Activated CD4-positive, alpha-beta T cell treated with anti-CD3 and anti-CD28 coated beads, Interleukin-2, amount 50 U/mL, for 1 hour (primary cell): ENCODE results near the gene TRDN.

Source experiments
- DNase-seq: peaks from one replicate; pipeline ENCODE4 v3.0.0-alpha.2; 2020

Gene TRDN, protein sequence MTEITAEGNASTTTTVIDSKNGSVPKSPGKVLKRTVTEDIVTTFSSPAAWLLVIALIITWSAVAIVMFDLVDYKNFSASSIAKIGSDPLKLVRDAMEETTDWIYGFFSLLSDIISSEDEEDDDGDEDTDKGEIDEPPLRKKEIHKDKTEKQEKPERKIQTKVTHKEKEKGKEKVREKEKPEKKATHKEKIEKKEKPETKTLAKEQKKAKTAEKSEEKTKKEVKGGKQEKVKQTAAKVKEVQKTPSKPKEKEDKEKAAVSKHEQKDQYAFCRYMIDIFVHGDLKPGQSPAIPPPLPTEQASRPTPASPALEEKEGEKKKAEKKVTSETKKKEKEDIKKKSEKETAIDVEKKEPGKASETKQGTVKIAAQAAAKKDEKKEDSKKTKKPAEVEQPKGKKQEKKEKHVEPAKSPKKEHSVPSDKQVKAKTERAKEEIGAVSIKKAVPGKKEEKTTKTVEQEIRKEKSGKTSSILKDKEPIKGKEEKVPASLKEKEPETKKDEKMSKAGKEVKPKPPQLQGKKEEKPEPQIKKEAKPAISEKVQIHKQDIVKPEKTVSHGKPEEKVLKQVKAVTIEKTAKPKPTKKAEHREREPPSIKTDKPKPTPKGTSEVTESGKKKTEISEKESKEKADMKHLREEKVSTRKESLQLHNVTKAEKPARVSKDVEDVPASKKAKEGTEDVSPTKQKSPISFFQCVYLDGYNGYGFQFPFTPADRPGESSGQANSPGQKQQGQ

DNA sequence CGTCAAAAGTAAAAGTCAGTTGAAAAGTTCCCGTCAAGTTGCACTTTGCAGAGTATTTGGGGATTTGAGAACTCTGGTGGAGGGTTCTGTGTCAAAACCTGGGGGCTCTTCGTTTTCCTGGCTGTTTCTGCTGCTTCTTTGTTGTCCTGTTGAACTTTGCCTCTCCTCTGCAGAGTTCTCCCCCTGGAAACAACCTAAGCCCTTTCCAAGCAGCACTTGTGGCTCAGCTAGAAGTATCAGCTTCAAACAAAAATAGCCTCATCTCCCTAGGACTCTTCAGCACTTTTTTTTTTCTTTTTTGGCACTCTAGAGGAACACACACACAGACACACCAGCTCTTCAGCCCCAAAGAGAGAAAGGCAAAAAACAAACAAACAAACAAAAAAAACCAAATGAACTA is at the start of gene TRDN:
Gene TRDN (minus strand): TSS at position 169 of the 400 bp plus-strand sequence. CDS start 175 bp downstream, outside the sequence.
- DNase-seq = no peak

DNA sequence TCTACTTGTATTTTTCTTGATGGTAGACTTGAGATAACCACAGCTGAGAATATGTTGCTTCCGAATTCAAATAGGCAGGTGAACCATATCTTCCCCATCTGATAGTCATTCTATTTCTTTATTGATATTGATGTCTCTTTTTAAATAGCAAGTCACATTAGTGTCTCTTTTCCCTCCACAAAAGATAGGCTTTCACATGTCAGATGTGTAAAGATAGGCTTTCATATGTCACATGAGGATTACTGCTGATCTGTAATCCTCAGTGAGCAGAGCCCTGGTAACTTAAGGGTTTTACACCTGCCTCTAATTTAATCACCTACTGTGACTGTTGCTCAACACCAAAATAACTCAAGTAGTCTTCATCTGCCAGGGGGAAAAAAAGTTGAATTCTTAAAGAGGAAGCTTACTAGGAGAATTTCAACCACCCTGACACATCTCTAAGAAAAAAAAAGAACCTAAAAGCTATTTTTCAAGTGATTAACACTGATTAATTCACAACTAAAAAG is 45.3 kb upstream of the TRDN start:
- no peak for DNase-seq

DNA sequence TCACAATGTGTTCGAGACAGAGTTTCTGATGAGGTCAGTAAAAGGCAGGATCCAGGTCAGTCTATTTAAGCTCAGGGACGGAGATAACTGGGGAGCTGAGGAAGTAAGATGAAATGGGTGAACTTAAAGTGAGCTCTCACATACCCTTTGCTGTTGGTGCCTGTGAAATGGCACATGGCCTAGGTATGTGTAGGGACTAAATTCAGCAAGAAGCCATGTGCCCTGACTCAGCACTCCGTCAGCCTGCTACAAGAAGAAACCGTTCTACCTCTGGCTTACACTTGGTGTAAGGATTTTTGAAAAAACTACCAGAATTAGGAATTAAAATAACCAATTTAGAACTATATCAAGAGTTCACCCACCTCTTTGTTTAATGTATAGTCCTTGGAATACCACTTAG is 41.1 kb upstream of the TRDN start:
- DNase-seq = no peak

DNA sequence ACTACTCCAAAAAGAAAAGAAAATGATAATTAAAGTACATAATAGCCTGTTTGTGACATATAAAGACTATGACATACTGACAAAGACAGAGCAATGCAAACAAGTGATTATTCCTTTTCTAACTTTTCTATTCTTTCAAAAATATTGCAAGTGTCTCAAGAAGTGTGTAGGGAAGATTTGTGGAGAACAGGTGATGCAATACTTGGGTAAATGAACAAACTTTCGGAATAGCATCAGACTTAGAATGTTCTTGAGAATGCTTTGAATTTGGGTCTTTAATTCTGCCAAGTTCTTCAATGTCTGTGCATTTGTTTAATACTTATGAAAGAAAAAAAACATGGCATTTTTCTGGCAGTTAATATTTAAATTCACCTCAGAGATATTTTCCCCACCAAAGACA is 40.0 kb upstream of the TRDN start:
- DNase-seq = no peak

DNA sequence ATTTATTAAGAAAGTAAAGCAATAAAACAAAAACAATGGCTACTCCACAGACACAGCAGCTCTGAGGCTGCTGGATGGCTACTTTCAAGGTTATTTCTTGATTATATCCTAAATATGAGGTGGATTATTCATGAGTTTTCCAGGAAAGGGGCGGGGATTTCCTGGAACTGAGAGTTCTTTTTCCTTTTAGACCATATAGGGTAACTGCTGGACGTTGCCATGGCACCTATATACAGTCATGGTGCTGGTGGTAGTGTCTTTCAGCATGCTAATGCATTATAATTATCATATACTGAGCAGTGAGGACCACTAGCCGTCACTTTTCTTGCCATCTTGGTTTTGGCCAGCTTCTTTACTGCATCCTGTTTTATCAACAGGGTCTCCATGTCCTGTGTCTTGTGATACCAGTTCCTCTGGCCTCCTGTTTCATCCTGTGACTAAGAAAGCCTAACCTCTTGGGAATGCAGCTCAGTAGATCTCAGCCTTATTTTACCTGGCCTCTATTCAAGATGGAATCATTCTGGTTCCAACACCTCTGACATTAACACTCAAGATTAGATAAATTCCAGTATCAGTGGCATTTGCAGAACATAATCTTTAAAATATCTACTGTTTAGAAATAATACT is 32.3 kb upstream of the TRDN start:
- DNase-seq = no peak

DNA sequence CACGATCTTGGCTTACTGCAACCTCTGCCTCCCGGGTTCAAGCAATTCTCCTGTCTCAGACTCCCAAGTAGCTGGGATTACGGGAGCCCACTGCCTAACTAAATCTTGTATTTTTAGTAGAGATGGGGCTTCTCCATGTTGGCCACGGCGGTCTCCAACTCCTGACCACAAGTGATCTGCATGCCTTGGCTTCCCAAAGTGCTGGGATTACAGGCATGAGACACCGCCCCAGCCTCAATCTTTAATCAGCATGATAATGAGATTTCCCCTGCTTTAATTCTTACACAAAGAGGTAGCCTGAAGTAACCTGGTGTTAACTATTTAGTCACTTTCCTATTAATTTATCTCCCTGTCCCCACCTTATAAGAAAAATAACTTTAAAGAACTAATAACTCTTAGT is 31.3 kb upstream of the TRDN start:
- no peak for DNase-seq

DNA sequence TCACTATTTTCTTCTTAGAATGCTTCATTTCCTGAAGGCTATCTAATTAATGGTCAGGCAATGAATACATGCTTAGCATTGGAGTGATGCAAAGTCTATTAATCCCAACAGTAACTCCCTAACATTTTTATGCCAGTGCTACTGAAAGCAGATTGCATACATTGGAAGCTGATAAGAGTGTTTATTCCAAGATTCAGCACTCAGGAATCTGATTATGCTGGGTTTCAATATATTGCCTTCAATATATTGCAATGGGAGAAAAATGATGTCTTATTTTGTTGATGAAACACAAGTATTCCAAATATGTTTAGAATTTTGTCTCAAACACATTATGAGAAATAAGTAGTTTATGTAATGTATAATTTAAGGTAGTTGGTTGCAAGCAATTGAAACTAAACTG is 26.7 kb upstream of the TRDN start:
- no peak for DNase-seq

DNA sequence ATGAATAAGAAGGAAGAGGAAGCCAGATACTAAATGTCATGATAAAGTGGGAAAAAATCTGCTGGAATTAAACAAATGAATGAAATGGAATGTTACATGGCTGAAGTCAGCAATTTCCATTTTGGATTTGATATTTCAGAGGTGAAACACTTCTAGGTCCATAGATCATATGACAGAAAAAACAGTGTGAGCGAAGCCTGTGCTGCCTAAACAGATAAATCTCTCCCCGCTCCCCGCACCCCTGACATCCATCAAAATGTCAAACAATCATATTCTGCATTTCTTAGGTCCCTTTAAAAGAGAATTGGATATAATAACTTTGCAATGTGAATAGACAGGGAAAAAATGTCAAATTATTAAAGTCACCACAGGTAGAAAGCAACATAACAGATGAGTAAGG is 26.0 kb upstream of the TRDN start:
- no peak for DNase-seq

DNA sequence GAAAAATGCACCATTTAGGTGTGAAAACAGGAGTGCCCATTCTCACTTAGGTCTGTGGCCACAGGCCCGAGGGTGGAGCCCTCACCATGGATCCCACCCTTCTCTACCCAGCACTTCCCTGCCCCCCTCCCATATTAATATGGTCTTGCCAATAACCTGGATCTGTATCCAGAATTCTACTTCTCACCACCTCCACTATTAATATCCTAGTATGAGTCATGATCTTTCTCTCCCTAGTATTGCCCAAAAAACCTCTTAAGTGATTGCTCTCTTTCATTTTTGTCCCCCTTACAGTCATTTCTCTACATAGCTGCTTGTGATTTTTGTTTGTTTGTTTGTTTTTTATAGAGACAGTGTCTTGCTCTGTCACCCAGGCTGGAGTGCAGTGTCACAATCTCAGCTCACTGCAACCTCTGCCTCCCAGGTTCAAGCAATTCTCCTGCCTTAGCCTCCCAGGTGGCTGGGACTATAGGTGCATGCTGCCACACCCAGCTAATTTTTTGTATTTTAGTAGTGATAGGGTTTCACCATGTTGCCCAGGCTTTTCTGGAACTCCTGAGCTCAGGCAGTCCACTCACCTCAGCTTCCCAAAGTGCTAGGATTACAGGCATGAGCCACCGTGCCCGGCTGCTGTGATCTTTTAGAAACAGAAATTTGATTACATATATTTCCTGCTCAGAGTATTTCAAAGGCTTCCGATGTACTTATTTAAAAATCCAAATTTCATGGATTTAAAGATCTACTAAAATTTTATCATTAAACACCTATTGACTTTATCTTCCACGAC is 24.5 kb upstream of the TRDN start:
- DNase-seq = no peak

DNA sequence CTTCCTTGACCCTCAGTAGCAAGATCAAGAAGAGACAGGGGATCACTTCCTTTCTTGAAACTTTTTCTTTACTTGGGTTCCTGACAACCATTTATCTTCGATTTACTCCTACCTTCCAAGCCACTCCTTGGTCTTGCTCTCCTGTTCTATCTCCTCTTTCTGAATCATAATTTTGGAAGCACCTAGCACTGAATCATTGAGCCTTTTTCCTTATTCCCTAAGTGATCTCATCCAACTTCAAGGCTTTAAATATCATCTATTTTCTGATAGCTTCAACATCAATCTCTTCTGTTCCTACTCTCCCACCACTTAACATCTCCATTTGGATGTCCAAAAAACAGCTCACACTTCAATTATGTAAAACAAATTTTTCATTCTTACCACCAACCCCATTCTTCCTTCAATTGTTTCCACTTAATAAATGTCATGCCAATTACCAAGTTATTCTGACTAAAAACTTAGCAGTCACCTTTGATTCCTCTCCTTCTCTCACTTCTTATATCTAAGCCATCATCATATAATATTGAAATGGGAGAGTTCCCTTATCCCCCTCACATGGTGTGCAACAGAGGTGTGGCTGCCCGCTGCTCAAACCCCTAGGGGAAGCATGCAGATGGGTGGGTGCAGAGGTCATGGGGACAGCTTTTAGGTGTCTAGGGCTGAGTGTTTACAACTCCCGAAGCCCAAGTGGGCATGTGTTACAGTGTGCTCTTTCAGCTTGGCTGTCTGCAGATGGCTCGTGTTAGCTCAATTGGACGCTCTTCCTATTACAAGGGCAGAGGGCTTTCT is 23.4 kb upstream of the TRDN start:
- no peak for DNase-seq

DNA sequence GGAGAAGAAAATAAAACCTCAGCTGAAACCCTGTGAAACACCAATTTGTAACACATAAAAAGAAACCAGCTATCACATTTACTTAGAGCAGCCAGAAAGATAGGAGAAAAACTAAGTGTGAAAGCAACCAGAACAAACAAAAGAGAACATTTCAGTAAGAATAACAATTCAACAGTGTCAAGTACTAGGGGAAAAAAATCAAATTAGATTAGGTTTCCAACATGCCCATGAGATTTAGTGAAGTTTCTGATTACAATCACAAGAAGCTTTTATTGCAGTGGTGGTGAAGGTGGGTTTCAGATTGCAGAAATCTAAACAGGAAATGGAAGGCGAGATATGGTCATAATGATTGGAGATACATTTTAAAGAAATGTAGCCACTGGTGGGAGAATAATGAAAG is 22.1 kb upstream of the TRDN start:
- no peak for DNase-seq

DNA sequence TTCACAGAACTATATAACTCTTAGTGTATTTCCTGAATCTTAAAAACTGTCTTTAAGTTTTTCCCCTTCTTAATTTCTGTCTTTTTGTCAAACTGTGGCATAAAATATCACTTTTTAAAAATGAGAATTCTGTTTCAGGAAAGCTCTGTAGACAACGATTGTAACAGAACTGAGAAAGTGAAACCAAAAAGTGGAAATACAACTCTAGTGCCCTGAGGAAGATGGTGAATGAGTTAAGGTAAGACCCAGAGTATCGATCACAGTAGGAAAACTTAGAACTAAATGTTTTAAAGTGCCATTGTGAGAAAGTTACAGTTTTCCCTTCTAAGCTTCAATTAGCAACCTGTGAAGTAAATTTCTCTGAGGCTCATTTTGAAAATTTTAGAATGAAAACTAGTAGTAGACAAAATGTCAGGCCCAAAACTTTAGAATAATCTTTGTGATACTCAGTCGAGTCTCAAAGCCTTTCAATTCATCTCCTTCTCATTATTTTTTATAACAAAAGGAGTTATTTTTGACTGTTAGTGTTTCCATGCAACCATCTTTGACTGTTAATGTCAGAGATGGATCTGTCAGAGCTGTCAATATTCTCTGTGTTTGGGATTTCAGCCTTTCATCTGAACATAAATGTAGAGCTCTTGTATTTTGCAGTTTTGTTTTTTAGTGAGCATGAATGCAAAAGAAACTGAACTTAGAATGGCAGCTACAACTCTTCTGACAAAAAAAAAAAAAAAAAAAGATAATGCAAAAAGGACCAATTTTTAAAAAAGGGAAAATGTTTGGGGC is 19.0 kb upstream of the TRDN start:
- DNase-seq = no peak

DNA sequence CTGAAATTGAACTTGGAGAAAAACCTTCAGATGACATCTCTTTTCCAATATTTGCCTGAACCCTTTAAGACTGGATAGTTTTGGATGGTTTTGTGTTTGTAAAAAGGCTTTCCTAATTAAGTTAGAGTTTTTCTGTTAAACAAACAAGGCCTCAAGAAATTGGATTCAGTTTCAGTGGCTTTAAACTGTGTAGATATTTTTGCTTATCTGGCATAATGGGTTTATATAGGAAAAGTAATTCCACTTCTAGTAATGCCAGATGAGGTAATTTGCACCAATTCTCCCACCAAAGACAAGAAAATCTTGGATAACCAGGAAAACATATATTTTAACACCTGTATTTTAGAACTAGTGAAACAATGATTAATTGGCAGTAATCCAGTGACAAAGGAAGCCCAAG is 12.0 kb upstream of the TRDN start:
- DNase-seq = no peak

DNA sequence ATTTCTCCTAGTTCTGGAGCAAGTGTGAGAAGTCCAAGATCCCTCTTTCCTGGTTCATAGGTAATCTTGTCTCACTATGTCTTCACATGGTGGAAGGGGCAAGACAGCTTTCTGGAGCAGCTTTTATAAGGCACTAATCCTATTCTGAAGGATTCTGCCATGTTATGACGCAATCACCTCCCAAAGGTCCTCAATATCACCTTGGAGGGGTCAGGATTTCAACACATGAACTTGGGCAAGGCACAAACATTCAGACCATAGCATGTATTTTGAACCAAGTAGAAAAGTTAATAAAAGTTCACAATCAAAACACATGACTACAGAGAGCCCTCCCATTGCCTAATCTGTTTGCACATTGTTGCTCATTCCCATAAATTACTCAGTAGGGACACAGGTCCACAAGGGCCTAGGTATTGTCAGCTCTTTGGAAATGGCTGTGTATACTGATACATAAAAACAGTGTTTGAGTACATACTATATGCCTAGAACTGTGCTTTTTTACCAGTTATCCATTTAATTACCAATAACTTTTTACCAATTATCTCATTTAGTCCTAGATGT is 11.3 kb upstream of the TRDN start:
- DNase-seq = no peak

DNA sequence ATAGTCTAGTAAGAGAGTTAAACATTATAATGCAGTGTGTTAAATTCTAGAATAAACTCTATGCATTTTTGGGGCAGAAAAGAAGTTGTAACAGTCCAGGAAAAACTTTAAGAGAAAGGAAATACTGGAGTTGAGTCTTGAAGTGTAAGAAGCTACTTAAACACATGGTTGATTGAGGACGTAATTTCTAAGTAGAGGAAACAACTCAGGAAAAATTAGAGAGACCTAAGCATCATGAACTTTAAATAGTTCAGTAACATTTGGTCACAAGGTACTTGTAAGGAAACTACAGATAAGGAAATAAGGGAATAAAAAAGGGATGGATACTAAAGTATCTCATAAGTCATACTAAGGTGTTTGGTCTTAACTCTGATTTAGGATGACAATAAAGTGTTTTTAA is 4.7 kb upstream of the TRDN start:
- DNase-seq = no peak

DNA sequence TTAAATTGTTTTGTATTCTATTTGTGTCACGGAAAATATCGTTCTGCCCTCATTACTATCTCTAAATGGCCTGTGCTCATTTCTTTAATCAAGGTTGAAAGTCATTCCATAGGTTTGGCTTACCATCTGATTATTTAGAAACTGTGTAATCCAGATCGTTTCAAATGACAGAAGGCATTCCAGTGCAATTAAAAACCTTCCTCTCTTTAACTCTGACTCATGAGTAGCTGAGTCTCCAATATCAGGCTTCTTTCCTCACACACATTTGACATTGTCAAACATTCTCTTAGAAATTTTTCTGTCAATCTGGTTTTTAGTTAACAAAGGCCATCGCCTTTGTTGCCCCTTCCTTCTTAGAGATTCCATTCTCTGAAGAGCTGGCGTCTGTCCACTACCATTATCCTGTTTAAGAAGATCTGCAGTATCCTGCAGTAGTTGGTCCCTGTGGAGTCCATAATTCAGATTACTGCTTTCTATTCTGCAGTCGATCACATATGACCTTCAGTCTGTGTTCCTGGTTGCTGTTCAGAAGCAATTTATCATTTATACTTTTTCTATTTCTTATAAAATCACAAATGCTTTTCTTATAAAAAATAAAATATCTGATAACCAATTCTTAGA is 3.9 kb upstream of the TRDN start:
- DNase-seq = no peak

DNA sequence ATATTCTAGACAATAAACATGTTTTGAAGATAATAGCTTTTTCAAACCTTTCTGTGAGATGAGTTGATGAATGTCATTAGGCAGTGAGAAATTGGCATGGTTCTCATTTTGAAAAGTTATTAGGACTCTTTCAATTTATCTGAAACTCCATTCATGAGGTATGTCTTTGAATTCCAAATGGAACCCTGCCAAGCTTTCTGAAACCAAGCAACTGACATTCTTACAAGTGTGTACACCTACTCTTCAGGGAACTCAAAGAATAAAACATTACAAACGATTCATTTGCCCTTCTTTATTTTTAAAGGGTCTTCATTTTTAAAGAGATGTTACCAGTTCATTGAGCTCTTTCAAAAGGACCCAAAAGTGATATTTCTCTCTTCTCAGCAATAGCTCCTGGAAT is 2.1 kb upstream of the TRDN start:
- DNase-seq = no peak

DNA sequence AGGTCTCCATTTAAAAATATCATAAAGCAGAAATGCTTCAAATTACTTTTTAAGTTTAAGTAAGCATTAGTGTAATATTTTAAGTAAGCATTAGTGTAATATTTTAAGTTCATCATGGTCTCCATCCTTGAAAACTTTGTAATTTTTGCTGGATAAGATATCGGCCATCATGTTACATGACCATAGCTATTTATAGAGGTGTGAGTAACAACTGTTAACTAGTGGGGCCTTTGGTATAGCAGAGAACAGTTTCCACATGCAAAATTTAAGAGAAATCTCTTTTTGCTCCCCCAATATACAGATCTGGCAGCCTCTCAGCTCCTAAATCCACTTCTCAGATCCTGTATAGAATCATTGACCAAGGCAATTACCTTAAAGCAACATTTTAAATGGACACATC is 468 bp downstream of the TRDN start:
- DNase-seq = no peak

DNA sequence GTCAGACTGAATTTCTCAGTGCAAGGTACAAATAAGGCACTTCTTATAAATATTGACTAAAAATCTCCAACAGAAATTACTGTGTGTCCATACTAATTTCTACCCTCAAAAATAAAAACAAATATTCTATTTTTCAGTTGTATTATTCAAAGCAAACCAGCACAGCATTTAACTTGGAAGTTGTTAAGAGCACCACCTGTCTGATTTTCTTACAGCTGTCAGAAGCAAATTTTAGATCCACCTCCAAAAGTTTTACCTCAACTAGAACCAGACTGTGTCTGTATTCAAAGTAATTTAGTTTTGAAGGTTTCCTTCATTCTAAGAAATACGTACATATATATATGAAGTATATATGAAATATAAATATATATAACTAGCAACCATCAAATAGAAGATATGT is 1.2 kb downstream of the TRDN start:
- no peak for DNase-seq

DNA sequence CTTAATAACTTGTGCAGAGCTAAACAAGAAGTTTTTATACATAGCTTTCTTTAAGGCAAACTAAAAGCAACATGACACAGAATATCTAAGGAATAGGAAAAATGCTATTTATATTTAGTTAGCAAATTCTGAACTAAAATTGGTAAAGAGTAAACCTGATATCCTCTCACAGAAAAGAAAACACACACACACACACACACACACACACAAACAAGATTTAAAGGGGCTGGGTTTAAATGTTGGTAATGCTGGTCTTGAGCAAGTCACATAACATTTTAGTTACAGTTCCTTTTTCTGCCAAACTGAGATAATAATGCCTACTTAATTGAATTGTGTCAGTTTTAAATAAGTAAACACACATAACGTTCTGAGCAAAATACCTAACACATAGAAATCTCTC is 1.6 kb downstream of the TRDN start:
- DNase-seq = no peak

DNA sequence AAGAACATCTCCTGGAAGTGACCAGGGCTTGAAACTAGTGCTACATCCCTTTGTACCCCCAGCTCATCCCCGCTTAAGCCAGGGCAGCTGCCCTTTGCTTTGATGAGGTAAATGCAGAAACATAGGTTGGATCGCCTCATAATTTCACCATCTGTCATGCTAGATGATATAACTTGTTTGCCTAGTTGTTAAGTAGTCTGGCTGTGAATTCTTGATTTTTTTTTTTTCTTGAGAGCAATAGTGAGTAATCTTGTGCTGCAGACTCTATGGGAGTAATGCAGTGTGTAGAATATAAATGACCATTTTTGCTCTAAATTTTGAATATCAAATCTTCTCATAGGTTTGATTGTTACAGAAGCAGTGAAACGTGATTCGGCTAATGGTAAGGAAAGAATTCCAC is 4.1 kb downstream of the TRDN start:
- DNase-seq = no peak
